HepG2 (cell line): ENCODE results near the gene CCN2. TPM values are rescaled to one million over a fixed set of nuclear protein-coding genes. Genes with fewer than 3 reads are reported as not detected.

ENCODE experiments used
- BCL6 ChIP-seq: IDR thresholded peaks from 2 replicates; pipeline ENCODE4 v1.6.1; 2016; ENCODE audit warnings: missing genetic modification reagents, missing compliant biosample characterization
- GZF1 ChIP-seq: sonication (generic); formaldehyde crosslinking; IDR thresholded peaks from 2 replicates; pipeline ENCODE4 v1.5.1; 2020; ENCODE audit warnings: mild to moderate bottlenecking, missing genetic modification reagents
- KLF12 ChIP-seq: sonication (generic); formaldehyde crosslinking; IDR thresholded peaks from 2 replicates; pipeline ENCODE4 v1.4.0; 2020; ENCODE audit warnings: missing genetic modification reagents, borderline replicate concordance
- NBN ChIP-seq: fragments of 450-650 bp; conservative IDR thresholded peaks from 2 replicates; pipeline ENCODE4 v1.6.1; 2017
- SMC3 ChIP-seq: IDR thresholded peaks from 2 replicates; pipeline ENCODE4 v1.6.1; 2011; ENCODE audit warnings: low read length, improper control_type of control experiment
- ZNF496 ChIP-seq: sonication (generic); formaldehyde crosslinking; IDR thresholded peaks from 2 replicates; pipeline ENCODE4 v1.8.1; 2023; ENCODE audit warnings: mild to moderate bottlenecking, moderate library complexity, missing genetic modification reagents; ENCODE audit not compliant: insufficient replicate concordance
- ZNF549 ChIP-seq: sonication (generic); formaldehyde crosslinking; IDR thresholded peaks from 2 replicates; pipeline ENCODE4 v1.5.0; 2020; ENCODE audit warnings: missing genetic modification reagents
- ZNF850 ChIP-seq: sonication (generic); formaldehyde crosslinking; conservative IDR thresholded peaks from 2 replicates; pipeline ENCODE4 v1.9.0; 2021; ENCODE audit warnings: mild to moderate bottlenecking, missing genetic modification reagents
- polyA plus RNA-seq, 8 experiments: library from polyadenylated mRNA; depleted of rRNA in 3 of 8; stranded (reverse) in 7 of 8; unstranded in 1 of 8; fragments of >200 nt; fragmentation: Illumina TruSeq in 4 of 8; extraction: Trizol in 4 of 8; gene quantifications; 2 replicates each; pipeline versions ENCODE4 v1.2.1 to v1.2.3, GENCODE V29; 2011 to 2016; ENCODE audit warnings: low read depth in 4 of 8, missing spikeins in 1 of 8, mixed read lengths in 1 of 8; ENCODE audit not compliant: insufficient read depth in 1 of 8
- total RNA-seq, 5 experiments: library from RNA; depleted of rRNA; stranded (reverse); fragments of >200 nt; fragmentation: Illumina TruSeq; extraction: Trizol; gene quantifications; 2 replicates each; pipeline ENCODE4 v1.2.3, GENCODE V29; 2016; ENCODE audit warnings: low read depth in 1 of 5
- TF ChIP-seq, protein P1 (sequence below): sonication (generic); formaldehyde crosslinking; conservative IDR thresholded peaks from 2 replicates; pipeline ENCODE4 v1.4.0; 2020; ENCODE audit warnings: missing genetic modification reagents
- TF ChIP-seq, protein P2 (sequence below): IDR thresholded peaks from 2 replicates; pipeline ENCODE4 v1.6.1; 2016; ENCODE audit warnings: missing compliant biosample characterization, missing genetic modification reagents, borderline replicate concordance
- TF ChIP-seq, protein P3 (sequence below): IDR thresholded peaks from 2 replicates; pipeline ENCODE4 v1.6.1; 2016; ENCODE audit warnings: low read depth
- TF ChIP-seq, protein P4 (sequence below): sonication (generic); formaldehyde crosslinking; IDR thresholded peaks from 2 replicates; pipeline ENCODE4 v1.8.1; 2022; ENCODE audit warnings: low read depth, mild to moderate bottlenecking, missing genetic modification reagents
- TF ChIP-seq, protein P5 (sequence below): sonication (generic); formaldehyde crosslinking; IDR thresholded peaks from 2 replicates; pipeline ENCODE4 v1.5.0; 2020; ENCODE audit warnings: mild to moderate bottlenecking, missing genetic modification reagents, borderline replicate concordance
- TF ChIP-seq, protein P6 (sequence below): sonication (generic); formaldehyde crosslinking; IDR thresholded peaks from 2 replicates; pipeline ENCODE4 v1.8.1; 2022; ENCODE audit warnings: mild to moderate bottlenecking, missing genetic modification reagents
- TF ChIP-seq, protein P7 (sequence below): sonication (generic); formaldehyde crosslinking; IDR thresholded peaks from 2 replicates; pipeline ENCODE4 v1.5.1; 2020; ENCODE audit warnings: missing genetic modification reagents, mild to moderate bottlenecking, borderline replicate concordance
- TF ChIP-seq, protein P8 (sequence below): sonication (generic); formaldehyde crosslinking; IDR thresholded peaks from 2 replicates; pipeline ENCODE4 v1.4.0; 2020; ENCODE audit warnings: missing genetic modification reagents, borderline replicate concordance

Gene CCN2
- total and polyA plus RNA-seq, 2 of the 13 experiments (the other 11 are each of a cell fraction or from before 2014, with no cell fraction given): 34.7 to 316 TPM

DNA sequence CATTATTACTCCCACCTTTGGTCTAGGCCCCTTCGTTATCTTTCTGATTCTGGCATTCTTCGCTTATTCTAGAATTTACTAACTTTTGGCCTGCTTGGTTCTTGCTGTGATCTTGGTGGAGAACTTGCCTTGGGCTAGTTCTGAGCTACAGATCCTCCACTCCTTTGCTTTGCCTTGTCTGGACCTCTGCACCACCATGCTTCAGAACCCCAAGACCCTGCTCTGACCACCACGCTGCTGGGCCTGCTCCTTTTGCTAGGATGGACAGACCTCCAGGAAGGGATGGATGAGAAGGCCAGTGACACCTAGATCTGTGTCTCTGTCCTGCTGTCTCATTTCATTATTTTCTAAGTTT is 30.4 kb upstream of the CCN2 start (continued):
- TF ChIP-seq, protein P1, sequence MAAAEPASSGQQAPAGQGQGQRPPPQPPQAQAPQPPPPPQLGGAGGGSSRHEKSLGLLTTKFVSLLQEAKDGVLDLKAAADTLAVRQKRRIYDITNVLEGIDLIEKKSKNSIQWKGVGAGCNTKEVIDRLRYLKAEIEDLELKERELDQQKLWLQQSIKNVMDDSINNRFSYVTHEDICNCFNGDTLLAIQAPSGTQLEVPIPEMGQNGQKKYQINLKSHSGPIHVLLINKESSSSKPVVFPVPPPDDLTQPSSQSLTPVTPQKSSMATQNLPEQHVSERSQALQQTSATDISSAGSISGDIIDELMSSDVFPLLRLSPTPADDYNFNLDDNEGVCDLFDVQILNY (CRISPR knock-in tag): no peak
- TF ChIP-seq, protein P2, sequence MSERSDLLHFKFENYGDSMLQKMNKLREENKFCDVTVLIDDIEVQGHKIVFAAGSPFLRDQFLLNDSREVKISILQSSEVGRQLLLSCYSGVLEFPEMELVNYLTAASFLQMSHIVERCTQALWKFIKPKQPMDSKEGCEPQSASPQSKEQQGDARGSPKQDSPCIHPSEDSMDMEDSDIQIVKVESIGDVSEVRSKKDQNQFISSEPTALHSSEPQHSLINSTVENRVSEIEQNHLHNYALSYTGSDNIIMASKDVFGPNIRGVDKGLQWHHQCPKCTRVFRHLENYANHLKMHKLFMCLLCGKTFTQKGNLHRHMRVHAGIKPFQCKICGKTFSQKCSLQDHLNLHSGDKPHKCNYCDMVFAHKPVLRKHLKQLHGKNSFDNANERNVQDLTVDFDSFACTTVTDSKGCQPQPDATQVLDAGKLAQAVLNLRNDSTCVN (CRISPR knock-in tag): 0 out of 2 replicates have a peak, but pooled peaks have one; percentile 33
- TF ChIP-seq GZF1 (no peak), BCL6 (CRISPR knock-in tag) (no peak), KLF12 (no peak; the same call in 1 of the 2 replicates), SMC3 (no peak), ZNF496 (CRISPR knock-in tag) (no peak), ZNF850 (CRISPR knock-in tag) (no peak), ZNF549 (no peak), NBN (no peak)
- TF ChIP-seq, protein P3, sequence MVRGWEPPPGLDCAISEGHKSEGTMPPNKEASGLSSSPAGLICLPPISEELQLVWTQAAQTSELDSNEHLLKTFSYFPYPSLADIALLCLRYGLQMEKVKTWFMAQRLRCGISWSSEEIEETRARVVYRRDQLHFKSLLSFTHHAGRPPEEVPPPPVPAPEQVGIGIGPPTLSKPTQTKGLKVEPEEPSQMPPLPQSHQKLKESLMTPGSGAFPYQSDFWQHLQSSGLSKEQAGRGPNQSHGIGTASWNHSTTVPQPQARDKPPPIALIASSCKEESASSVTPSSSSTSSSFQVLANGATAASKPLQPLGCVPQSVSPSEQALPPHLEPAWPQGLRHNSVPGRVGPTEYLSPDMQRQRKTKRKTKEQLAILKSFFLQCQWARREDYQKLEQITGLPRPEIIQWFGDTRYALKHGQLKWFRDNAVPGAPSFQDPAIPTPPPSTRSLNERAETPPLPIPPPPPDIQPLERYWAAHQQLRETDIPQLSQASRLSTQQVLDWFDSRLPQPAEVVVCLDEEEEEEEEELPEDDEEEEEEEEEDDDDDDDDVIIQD (CRISPR knock-in tag): no peak
- TF ChIP-seq, protein P4, sequence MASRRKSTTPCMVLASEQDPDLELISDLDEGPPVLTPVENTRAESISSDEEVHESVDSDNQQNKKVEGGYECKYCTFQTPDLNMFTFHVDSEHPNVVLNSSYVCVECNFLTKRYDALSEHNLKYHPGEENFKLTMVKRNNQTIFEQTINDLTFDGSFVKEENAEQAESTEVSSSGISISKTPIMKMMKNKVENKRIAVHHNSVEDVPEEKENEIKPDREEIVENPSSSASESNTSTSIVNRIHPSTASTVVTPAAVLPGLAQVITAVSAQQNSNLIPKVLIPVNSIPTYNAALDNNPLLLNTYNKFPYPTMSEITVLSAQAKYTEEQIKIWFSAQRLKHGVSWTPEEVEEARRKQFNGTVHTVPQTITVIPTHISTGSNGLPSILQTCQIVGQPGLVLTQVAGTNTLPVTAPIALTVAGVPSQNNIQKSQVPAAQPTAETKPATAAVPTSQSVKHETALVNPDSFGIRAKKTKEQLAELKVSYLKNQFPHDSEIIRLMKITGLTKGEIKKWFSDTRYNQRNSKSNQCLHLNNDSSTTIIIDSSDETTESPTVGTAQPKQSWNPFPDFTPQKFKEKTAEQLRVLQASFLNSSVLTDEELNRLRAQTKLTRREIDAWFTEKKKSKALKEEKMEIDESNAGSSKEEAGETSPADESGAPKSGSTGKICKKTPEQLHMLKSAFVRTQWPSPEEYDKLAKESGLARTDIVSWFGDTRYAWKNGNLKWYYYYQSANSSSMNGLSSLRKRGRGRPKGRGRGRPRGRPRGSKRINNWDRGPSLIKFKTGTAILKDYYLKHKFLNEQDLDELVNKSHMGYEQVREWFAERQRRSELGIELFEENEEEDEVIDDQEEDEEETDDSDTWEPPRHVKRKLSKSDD (CRISPR knock-in tag): no peak
- TF ChIP-seq, protein P5, sequence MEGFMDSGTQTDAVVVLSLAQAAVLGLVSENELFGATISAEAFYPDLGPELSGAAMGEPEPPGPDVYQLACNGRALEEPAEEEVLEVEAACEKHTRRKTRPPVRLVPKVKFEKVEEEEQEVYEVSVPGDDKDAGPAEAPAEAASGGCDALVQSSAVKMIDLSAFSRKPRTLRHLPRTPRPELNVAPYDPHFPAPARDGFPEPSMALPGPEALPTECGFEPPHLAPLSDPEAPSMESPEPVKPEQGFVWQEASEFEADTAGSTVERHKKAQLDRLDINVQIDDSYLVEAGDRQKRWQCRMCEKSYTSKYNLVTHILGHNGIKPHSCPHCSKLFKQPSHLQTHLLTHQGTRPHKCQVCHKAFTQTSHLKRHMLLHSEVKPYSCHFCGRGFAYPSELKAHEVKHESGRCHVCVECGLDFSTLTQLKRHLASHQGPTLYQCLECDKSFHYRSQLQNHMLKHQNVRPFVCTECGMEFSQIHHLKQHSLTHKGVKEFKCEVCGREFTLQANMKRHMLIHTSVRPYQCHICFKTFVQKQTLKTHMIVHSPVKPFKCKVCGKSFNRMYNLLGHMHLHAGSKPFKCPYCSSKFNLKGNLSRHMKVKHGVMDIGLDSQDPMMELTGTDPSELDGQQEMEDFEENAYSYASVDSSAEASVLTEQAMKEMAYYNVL (CRISPR knock-in tag): no peak
- TF ChIP-seq, protein P6, sequence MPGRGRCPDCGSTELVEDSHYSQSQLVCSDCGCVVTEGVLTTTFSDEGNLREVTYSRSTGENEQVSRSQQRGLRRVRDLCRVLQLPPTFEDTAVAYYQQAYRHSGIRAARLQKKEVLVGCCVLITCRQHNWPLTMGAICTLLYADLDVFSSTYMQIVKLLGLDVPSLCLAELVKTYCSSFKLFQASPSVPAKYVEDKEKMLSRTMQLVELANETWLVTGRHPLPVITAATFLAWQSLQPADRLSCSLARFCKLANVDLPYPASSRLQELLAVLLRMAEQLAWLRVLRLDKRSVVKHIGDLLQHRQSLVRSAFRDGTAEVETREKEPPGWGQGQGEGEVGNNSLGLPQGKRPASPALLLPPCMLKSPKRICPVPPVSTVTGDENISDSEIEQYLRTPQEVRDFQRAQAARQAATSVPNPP: no peak
- TF ChIP-seq, protein P7, sequence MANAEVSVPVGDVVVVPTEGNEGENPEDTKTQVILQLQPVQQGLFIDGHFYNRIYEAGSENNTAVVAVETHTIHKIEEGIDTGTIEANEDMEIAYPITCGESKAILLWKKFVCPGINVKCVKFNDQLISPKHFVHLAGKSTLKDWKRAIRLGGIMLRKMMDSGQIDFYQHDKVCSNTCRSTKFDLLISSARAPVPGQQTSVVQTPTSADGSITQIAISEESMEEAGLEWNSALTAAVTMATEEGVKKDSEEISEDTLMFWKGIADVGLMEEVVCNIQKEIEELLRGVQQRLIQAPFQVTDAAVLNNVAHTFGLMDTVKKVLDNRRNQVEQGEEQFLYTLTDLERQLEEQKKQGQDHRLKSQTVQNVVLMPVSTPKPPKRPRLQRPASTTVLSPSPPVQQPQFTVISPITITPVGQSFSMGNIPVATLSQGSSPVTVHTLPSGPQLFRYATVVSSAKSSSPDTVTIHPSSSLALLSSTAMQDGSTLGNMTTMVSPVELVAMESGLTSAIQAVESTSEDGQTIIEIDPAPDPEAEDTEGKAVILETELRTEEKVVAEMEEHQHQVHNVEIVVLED (CRISPR knock-in tag): no peak
- TF ChIP-seq, protein P8, sequence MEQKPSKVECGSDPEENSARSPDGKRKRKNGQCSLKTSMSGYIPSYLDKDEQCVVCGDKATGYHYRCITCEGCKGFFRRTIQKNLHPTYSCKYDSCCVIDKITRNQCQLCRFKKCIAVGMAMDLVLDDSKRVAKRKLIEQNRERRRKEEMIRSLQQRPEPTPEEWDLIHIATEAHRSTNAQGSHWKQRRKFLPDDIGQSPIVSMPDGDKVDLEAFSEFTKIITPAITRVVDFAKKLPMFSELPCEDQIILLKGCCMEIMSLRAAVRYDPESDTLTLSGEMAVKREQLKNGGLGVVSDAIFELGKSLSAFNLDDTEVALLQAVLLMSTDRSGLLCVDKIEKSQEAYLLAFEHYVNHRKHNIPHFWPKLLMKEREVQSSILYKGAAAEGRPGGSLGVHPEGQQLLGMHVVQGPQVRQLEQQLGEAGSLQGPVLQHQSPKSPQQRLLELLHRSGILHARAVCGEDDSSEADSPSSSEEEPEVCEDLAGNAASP (CRISPR knock-in tag): no peak
